Dermis microvascular lymphatic vessel endothelial cell (primary cell): Measurements from ENCODE around the gene HOXA3. TPM values are rescaled to one million over a fixed set of nuclear protein-coding genes. Genes with fewer than 3 reads are reported as not detected.

ENCODE experiments used
- DNase-seq, 2 donors: peaks; one replicate each; pipeline versions ENCODE4 v3.0.0 to v3.0.0-alpha.2; 2010; ENCODE audit warnings: low read depth in 2 of 2
- total RNA-seq: library from RNA; depleted of rRNA; stranded (reverse); fragments of >200 nt; gene quantifications from 2 replicates; pipeline ENCODE4 v1.2.1, GENCODE V29; 2014

Gene HOXA3
- total RNA-seq, 1 donor from 2014 or later, result 3.0 TPM

- no peak for DNase-seq
Observed at GRCh38 chr7:27168265-27168947, 16.0 kb upstream of the HOXA3 start.

DNA sequence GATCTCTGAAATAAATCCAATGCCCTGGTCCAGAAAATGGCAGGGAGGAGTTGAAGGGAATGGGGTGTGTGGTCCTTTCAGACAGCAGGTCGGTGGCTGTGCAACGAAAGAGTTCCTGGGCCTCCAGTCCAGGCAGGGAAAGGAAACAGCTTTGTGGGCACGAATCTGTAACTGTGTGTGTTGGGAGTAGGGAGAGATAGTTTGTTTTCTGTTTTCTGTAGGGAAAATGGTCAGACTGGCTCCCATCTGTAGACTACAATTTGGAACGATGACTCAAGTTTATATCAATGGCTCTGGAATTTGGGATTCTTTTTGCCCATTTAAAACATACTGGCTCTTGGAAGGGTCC, 15.5 kb upstream of the HOXA3 start:
- no peak for DNase-seq

DNA sequence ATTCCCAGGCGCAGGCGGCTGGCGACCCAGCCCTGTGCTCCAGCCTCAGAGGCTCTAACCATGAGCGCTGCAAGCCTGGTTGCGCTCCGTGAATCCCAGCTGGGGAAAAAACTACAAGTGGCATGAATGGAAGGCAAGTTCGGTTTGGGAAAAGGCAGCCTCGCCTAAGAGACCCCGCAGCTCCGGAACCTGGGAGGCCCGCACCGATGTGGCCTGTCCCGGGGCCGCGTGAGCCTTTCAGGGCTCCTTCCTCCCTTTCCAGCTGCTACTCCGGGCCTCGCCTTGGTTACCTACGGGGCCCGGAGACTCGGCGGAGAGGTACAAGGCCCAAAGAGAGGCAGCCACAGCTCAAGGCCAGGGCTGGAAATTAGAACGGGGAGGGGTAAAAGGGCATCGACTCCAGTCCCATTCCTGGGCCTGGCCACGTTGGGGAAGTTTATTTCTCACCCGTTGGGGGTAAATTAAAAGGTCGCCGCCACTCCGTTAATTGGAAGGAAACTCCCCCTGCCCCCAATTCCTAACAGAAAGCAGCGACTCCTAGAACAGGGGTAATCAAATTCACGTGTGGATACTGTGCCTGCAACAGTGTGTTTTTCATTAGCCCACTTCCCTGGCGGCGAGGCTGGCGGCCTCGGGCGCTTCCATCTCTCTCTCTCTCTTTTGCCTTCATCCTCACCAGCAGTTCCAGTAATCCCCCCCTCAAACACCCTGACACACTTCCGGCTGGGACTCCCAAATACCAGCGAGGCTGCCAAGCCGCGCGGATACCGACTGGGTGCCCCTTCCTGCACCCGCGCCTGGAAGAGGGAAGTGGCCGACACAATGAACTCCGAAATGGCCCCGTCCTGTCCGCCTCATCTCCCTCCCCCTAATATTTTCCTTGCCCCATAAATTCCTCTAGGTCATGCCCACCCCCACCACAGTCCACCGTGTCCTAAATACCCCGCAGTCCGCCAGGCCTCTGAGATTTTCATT, 14.4 kb upstream of the HOXA3 start:
- DNase-seq, result no peak

- no peak for DNase-seq
Observed at GRCh38 chr7:27165996-27166530, 13.7 kb upstream of the HOXA3 start.

GRCh38 chr7:27165089-27165995, 13.0 kb upstream of the HOXA3 start, which contains the start of gene HOXA9:
Gene HOXA9, minus strand, starts transcription at chr7:27165537. Its CDS starts 80 bp downstream, at chr7:27165457.
- peak; percentile 92 to 99 for DNase-seq

DNA sequence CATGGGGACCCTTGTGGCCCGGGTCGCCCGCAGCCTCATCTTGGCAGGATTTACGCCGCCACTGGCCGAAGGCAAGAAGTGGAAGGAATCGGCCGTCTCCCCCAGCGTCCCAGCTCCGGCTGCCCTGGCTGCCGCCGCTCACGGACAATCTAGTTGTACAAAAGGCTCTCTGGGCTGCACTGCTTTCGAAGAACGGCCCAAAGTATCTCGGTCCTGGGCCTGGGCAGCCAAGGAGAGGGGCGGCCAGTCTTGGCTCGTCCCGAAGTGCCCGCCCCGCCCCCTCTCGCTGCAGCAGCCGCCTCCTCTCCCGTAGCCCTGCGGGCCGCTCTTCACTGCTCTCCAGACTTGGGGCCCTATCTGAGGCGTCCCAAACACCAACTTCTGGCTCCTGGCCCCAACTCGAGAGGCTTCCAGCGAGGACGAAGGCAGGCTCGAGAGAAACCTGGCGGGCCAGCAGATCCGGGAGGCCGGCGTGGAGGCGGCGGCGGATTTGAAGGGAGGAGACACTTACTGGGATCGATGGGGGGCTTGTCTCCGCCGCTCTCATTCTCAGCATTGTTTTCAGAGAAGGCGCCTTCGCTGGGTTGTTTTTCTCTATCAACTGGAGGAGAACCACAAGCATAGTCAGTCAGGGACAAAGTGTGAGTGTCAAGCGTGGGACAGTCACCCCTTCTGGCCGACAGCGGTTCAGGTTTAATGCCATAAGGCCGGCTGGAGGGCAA, 12.1 kb upstream of the HOXA3 start:
- peak in 1 of 2 donors; percentile 52 for DNase-seq

DNA sequence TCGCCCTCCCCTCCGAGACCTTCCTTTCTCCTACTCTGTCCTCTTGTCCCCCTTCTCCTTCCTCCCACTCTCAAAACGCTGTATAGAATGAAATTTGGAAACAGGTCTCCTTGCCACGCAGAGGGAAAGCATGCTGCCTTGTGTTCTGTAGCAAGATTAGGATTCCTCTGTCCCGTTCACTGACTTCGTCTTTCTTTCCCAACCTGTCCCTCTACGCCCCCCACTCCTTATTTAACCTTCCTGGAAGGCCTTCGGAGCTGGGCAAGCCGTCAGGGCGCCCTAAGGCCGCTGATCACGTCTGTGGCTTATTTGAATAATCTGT, 11.6 kb upstream of the HOXA3 start:
- no peak for DNase-seq

- no peak for DNase-seq
Observed at GRCh38 chr7:27163288-27164044, 11.1 kb upstream of the HOXA3 start.

GRCh38 chr7:27162561-27163287, 10.3 kb upstream of the HOXA3 start:
- no peak for DNase-seq

GRCh38 chr7:27161721-27162560, 9.6 kb upstream of the HOXA3 start:
- no peak for DNase-seq

- DNase-seq, result no peak
Observed at GRCh38 chr7:27161214-27161720, 8.9 kb upstream of the HOXA3 start.

GRCh38 chr7:27160546-27161213, 8.3 kb upstream of the HOXA3 start:
- DNase-seq, result peak in 1 of 2 donors; percentile 84

DNA sequence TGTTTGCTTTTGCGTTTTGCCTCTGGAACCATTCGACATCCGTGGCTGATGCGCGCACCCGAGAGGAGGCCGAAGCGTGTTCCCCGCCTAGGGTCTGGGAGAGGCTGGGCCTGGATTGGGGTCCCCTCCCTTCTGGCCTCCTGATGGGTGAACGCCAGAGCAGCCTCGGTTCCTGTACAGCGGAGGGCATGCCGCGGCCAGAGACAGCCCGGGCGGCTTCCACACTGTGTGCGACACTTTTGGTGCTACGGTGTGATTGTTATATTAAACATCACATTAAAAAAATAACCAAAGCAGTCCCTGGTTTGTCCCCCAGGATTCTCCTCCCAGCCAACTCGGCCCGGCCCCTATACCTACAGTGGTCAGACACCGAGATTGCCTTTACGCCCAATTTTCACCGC, 7.8 kb upstream of the HOXA3 start:
- DNase-seq, result no peak

GRCh38 chr7:27159266-27160144, 7.1 kb upstream of the HOXA3 start:
- DNase-seq, result no peak

DNA sequence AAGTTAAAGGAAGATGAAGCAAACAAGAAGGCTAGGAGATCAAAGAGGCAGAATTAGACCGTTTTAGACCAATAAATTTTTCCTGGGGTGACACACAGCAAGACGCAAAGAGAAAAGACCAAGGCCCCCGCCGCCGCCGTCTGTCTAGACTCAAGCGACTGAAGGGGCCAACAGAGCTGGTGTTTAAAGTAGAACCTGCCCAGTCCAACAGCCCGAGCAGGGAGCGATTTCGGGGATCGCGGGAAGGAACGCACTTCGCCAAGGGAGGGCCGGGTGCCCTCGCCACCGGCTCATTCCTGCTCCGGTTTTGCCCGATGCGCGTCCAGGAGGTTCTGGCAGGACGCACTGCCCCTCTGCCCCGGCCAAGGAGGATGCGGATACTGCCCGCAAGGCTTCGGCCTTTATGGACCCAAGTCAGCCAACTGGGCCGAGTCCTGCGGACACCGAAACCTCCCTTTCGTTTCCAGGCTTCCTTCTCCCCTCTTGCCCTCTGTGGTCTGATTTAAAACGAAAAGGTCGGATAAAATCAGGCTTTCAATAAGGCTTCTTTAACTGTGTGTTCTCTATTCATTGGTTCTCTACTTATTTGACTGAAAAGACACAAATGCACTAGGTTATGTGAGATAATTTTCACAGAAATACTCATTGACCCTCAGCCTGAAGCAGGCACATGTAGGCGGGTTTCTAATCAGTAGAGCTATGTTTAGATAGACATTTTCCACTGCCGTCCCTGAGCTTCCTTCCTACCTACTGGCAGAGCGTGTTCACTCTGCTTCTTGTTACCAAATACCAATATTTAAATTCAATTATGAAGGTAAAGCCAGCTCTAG, 6.3 kb upstream of the HOXA3 start:
- no peak for DNase-seq
